Measurements from ENCODE around the gene ZDBF2. TPM values are rescaled to one million over a fixed set of nuclear protein-coding genes. Genes with fewer than 3 reads are reported as not detected.
"Not testable (repeated sequence)": the region's sequence is repeated elsewhere in the genome, so short reads cannot be mapped to it uniquely, and the experiment has no call there.

The ZDBF2 gene
- total RNA-seq, 2 experiments from 2014 or later = 3.2 to 4.3 TPM

- no peak overlapping the region for H3K4me3 Mint-ChIP-seq
- H3K4me1 Mint-ChIP-seq (ENCODE audit: low read depth) = no peaks in the 10 kb centered on the region
- H3K36me3 Mint-ChIP-seq (ENCODE audit: low read depth) = no peaks in the 10 kb centered on the region
- no peaks in the 10 kb centered on the region for H3K27me3 Mint-ChIP-seq (ENCODE audit: low read depth)
- no peak for ATAC-seq
- no peak overlapping the region for H3K27ac Mint-ChIP-seq
- H3K9me3 Mint-ChIP-seq (ENCODE audit: insufficient read depth) = no peaks in the 10 kb centered on the region
- no peak for DNase-seq
- CTCF ChIA-PET = no interaction called here
- POLR2A ChIA-PET = no interaction called here
These were observed 71.1 kb downstream of the ZDBF2 start for GRCh38 chr2:206345606-206346005.

GRCh38 chr2:206349375-206349774, 74.9 kb downstream of the ZDBF2 start:
- Mint-ChIP-seq H3K36me3 (ENCODE audit: low read depth) (no peaks in the 10 kb centered on the region), H3K9me3 (ENCODE audit: insufficient read depth) (no peaks in the 10 kb centered on the region), H3K4me1 (ENCODE audit: low read depth) (no peaks in the 10 kb centered on the region), H3K4me3 (no peak overlapping the region), H3K27ac (no peak overlapping the region), H3K27me3 (ENCODE audit: low read depth) (no peaks in the 10 kb centered on the region)
- POLR2A ChIA-PET = no interaction called here
- CTCF ChIA-PET = no interaction called here
- DNase-seq = no peak
- ATAC-seq = no peak

GRCh38 chr2:206352571-206352970, 78.1 kb downstream of the ZDBF2 start:
- no peaks in the 10 kb centered on the region for H3K36me3 Mint-ChIP-seq (ENCODE audit: low read depth)
- no peaks in the 10 kb centered on the region for H3K4me1 Mint-ChIP-seq (ENCODE audit: low read depth)
- no peak for DNase-seq
- ChIA-PET CTCF (no interaction called here), POLR2A (no interaction called here)
- ATAC-seq = no peak
- no peaks in the 10 kb centered on the region for H3K9me3 Mint-ChIP-seq (ENCODE audit: insufficient read depth)
- H3K27ac Mint-ChIP-seq = no peak overlapping the region
- no peak overlapping the region for H3K4me3 Mint-ChIP-seq
- no peaks in the 10 kb centered on the region for H3K27me3 Mint-ChIP-seq (ENCODE audit: low read depth)

- no peaks in the 10 kb centered on the region for H3K36me3 Mint-ChIP-seq (ENCODE audit: low read depth)
- ChIA-PET POLR2A (no interaction called here), CTCF (interaction anchor here (1.2 kb wide), 1 partner anchor 25 kb away, joined by 3 read pairs; no protein-coding TSS in a partner anchor)
- ATAC-seq = no peak
- H3K4me3 Mint-ChIP-seq = no peak overlapping the region
- no peak for DNase-seq
- H3K27me3 Mint-ChIP-seq (ENCODE audit: low read depth) = no peaks in the 10 kb centered on the region
- no peak overlapping the region for H3K27ac Mint-ChIP-seq
- no peaks in the 10 kb centered on the region for H3K4me1 Mint-ChIP-seq (ENCODE audit: low read depth)
- H3K9me3 Mint-ChIP-seq (ENCODE audit: insufficient read depth) = no peaks in the 10 kb centered on the region
These were observed 79.2 kb downstream of the ZDBF2 start for GRCh38 chr2:206353685-206354084.

- no peaks in the 10 kb centered on the region for H3K9me3 Mint-ChIP-seq (ENCODE audit: insufficient read depth)
- no peaks in the 10 kb centered on the region for H3K36me3 Mint-ChIP-seq (ENCODE audit: low read depth)
- CTCF ChIA-PET = interaction anchor here (1.2 kb wide), 1 partner anchor 25 kb away, joined by 3 read pairs; no protein-coding TSS in a partner anchor
- no peak overlapping the region for H3K4me3 Mint-ChIP-seq
- H3K4me1 Mint-ChIP-seq (ENCODE audit: low read depth) = no peaks in the 10 kb centered on the region
- DNase-seq (no peak), ATAC-seq (no peak)
- POLR2A ChIA-PET = no interaction called here
- no peak overlapping the region for H3K27ac Mint-ChIP-seq
- H3K27me3 Mint-ChIP-seq (ENCODE audit: low read depth) = no peaks in the 10 kb centered on the region
These were observed 79.7 kb downstream of the ZDBF2 start for GRCh38 chr2:206354129-206354528.

GRCh38 chr2:206356840-206357239, 82.4 kb downstream of the ZDBF2 start:
- H3K4me1 Mint-ChIP-seq (ENCODE audit: low read depth); H3K36me3 Mint-ChIP-seq (ENCODE audit: low read depth); H3K27me3 Mint-ChIP-seq (ENCODE audit: low read depth); POLR2A ChIA-PET; ATAC-seq; H3K9me3 Mint-ChIP-seq (ENCODE audit: insufficient read depth); H3K4me3 Mint-ChIP-seq; H3K27ac Mint-ChIP-seq; CTCF ChIA-PET; DNase-seq: not testable (repeated sequence)

GRCh38 chr2:206360840-206361239, 86.4 kb downstream of the ZDBF2 start:
- H3K4me1 Mint-ChIP-seq (ENCODE audit: low read depth); H3K27me3 Mint-ChIP-seq (ENCODE audit: low read depth); POLR2A ChIA-PET; H3K36me3 Mint-ChIP-seq (ENCODE audit: low read depth); H3K4me3 Mint-ChIP-seq; ATAC-seq; H3K27ac Mint-ChIP-seq; H3K9me3 Mint-ChIP-seq (ENCODE audit: insufficient read depth); DNase-seq: not testable (repeated sequence)
- CTCF ChIA-PET = interaction anchor here (0.7 kb wide), 1 partner anchor 196 kb away, joined by 4 read pairs; no protein-coding TSS in a partner anchor

GRCh38 chr2:206361407-206362045, 87.1 kb downstream of the ZDBF2 start:
- Mint-ChIP-seq H3K4me1 (ENCODE audit: low read depth) (no peaks in the 10 kb centered on the region), H3K27me3 (ENCODE audit: low read depth) (no peaks in the 10 kb centered on the region), H3K36me3 (ENCODE audit: low read depth) (no peaks in the 10 kb centered on the region), H3K27ac (no peak overlapping the region), H3K4me3 (no peak overlapping the region), H3K9me3 (ENCODE audit: insufficient read depth) (no peaks in the 10 kb centered on the region)
- ATAC-seq (no peak), DNase-seq (no peak)
- POLR2A ChIA-PET = no interaction called here
- CTCF ChIA-PET = interaction anchor here (0.7 kb wide), 1 partner anchor 197 kb away, joined by 4 read pairs; no protein-coding TSS in a partner anchor

Other genes with a start within 250 kb of the ZDBF2 start
- 10 to 100 TPM; 24.4 to 24.6 TPM for gene INO80D, start 188.5 kb upstream of the ZDBF2 start, total RNA-seq
- gene NDUFS1, start 115.2 kb upstream of the ZDBF2 start, total RNA-seq = 10 to 100 TPM; 65.7 to 69.0 TPM
- gene EEF1B2, start 114.8 kb upstream of the ZDBF2 start, total RNA-seq = 100 to 1,000 TPM; 559 to 585 TPM
- not detected for gene ADAM23, start 168.9 kb downstream of the ZDBF2 start, total RNA-seq